Measurements from ENCODE around the gene GPR65. TPM values are rescaled to one million over a fixed set of nuclear protein-coding genes. Genes with fewer than 3 reads are reported as not detected.

Gene GPR65
- total and polyA plus RNA-seq, 2 experiments from 2014 or later: not detected

GRCh38 chr14:88034076-88034475, 29.1 kb downstream of the GPR65 start:
- H3K27ac Mint-ChIP-seq: no peak overlapping the region
- ATAC-seq (no peak), DNase-seq (ENCODE audit: low spot score) (no peak)
- no peaks in the 10 kb centered on the region for H3F3A ChIP-seq (replicated peaks; ENCODE audit: low read depth)
- peaks cover 18% of the 10 kb centered on the region for H3K9me2 ChIP-seq (ENCODE audit: insufficient read depth)
- H3K27me3 ChIP-seq (ENCODE audit: insufficient read depth): no peaks in the 10 kb centered on the region
- H3K79me2 ChIP-seq (replicated peaks; ENCODE audit: insufficient read depth): no peaks in the 10 kb centered on the region
- no peaks in the 10 kb centered on the region for H3K36me3 ChIP-seq (ENCODE audit: insufficient read depth)
- no peak overlapping the region for H3K4me2 ChIP-seq
- H3K9me3 Mint-ChIP-seq: no peaks in the 10 kb centered on the region; the same call in 2 of the 3 replicates
- H3K36me3 Mint-ChIP-seq (ENCODE audit: low read depth): no peaks in the 10 kb centered on the region; the same call in 2 of the 3 replicates
- no peak for TF ChIP-seq STAT1 (IDR thresholded peaks at IDR 0.05; ENCODE audit: unreplicated experiment)
- TF ChIP-seq ZNF462 (CRISPR knock-in tag; IDR thresholded peaks at IDR 0.05): no peak
- no peak for TF ChIP-seq EZH2 (IDR thresholded peaks at IDR 0.05; ENCODE audit: low read depth, unreplicated experiment)
- no peak overlapping the region for H2AFZ ChIP-seq
- peaks cover 21% of the 10 kb centered on the region for H3K4me1 Mint-ChIP-seq
- H3K4me3 Mint-ChIP-seq: no peak overlapping the region
- no peaks in the 10 kb centered on the region for H4K20me1 ChIP-seq (replicated peaks; ENCODE audit: insufficient read depth)
- no peak overlapping the region for H3K4me3 ChIP-seq
- no peak overlapping the region for H3K27ac ChIP-seq (ENCODE audit: low read depth)
- peaks cover 9% of the 10 kb centered on the region; the same call in 1 of the 2 replicates for H3K4me1 ChIP-seq (ENCODE audit: insufficient read depth)
- H3K27me3 Mint-ChIP-seq (ENCODE audit: insufficient read depth, low read depth, poor library complexity): peaks cover 2% of the 10 kb centered on the region

- DNase-seq (ENCODE audit: low spot score): no peak
- peaks cover 20% of the 10 kb centered on the region for H3K9me2 ChIP-seq (ENCODE audit: insufficient read depth)
- Mint-ChIP-seq H3K4me3 (no peak overlapping the region), H3K27ac (peak overlapping the region; percentile 61), H3K4me1 (peaks cover 21% of the 10 kb centered on the region), H3K27me3 (ENCODE audit: insufficient read depth, low read depth, poor library complexity) (peaks cover 2% of the 10 kb centered on the region), H3K9me3 (no peaks in the 10 kb centered on the region; the same call in 2 of the 3 replicates), H3K36me3 (ENCODE audit: low read depth) (no peaks in the 10 kb centered on the region; the same call in 2 of the 3 replicates)
- H3K36me3 ChIP-seq (ENCODE audit: insufficient read depth): no peaks in the 10 kb centered on the region
- H3K27ac ChIP-seq (ENCODE audit: low read depth): no peak overlapping the region
- peak overlapping the region; percentile 47; the same call in 1 of the 2 replicates for H2AFZ ChIP-seq
- no peak overlapping the region for H3K4me3 ChIP-seq
- H3F3A ChIP-seq (replicated peaks; ENCODE audit: low read depth): no peaks in the 10 kb centered on the region
- ATAC-seq: no peak; the same call in 2 of the 3 replicates
- H3K4me1 ChIP-seq (ENCODE audit: insufficient read depth): peaks cover 9% of the 10 kb centered on the region; the same call in 1 of the 2 replicates
- H3K27me3 ChIP-seq (ENCODE audit: insufficient read depth): no peaks in the 10 kb centered on the region
- H3K79me2 ChIP-seq (replicated peaks; ENCODE audit: insufficient read depth): no peaks in the 10 kb centered on the region
- no peak overlapping the region for H3K4me2 ChIP-seq
- no peaks in the 10 kb centered on the region for H4K20me1 ChIP-seq (replicated peaks; ENCODE audit: insufficient read depth)
- TF ChIP-seq JUNB (IDR thresholded peaks at IDR 0.05; ENCODE audit: unreplicated experiment): no peak
- no peak for TF ChIP-seq POLR2AphosphoS5 (IDR thresholded peaks at IDR 0.05; ENCODE audit: low read depth)
- no peak for TF ChIP-seq EZH2phosphoT487 (IDR thresholded peaks at IDR 0.05; ENCODE audit: unreplicated experiment)
- no peak for TF ChIP-seq CTCF (conservative IDR thresholded peaks at IDR 0.05; ENCODE audit: low read depth in 2 of 2)
- TF ChIP-seq ZNF331 (CRISPR knock-in tag; IDR thresholded peaks at IDR 0.05; ENCODE audit: low read depth): no peak
- TF ChIP-seq ZNF114 (CRISPR knock-in tag; IDR thresholded peaks at IDR 0.05): no peak
- TF ChIP-seq REST (IDR thresholded peaks at IDR 0.05; ENCODE audit: unreplicated experiment): no peak
- no peak for TF ChIP-seq STAT1 (IDR thresholded peaks at IDR 0.05; ENCODE audit: unreplicated experiment)
Observed at GRCh38 chr14:88036422-88036821, 31.5 kb downstream of the GPR65 start.

All from GM23338 (cell line).